ENCODE results near the gene SPATA20.

DNA sequence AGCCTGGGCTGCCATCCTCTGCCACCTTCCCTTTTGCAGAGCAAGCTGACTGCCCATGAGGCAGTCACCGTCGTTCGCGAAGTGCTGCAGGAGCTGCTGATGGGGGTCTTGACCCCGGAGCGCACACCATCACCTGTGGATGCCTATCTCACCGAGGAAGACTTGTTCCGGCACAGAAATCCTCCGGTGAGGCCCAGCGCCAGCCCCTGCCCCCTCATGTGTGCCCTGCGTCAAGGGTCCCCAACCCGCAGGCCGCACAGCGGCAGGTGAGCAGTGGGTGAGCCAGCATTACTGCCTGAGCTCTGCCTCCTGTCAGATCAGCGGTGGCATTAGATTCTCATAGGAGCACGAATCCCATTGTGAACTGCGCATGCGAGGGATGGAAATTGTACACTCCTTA is 22.1 kb upstream of the SPATA20 start:
- TF ChIP-seq, protein P1, sequence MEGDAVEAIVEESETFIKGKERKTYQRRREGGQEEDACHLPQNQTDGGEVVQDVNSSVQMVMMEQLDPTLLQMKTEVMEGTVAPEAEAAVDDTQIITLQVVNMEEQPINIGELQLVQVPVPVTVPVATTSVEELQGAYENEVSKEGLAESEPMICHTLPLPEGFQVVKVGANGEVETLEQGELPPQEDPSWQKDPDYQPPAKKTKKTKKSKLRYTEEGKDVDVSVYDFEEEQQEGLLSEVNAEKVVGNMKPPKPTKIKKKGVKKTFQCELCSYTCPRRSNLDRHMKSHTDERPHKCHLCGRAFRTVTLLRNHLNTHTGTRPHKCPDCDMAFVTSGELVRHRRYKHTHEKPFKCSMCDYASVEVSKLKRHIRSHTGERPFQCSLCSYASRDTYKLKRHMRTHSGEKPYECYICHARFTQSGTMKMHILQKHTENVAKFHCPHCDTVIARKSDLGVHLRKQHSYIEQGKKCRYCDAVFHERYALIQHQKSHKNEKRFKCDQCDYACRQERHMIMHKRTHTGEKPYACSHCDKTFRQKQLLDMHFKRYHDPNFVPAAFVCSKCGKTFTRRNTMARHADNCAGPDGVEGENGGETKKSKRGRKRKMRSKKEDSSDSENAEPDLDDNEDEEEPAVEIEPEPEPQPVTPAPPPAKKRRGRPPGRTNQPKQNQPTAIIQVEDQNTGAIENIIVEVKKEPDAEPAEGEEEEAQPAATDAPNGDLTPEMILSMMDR (tag by site-specific recombination; IDR thresholded peaks at IDR 0.05) = no peak
- no peak for TF ChIP-seq ZNF23 (tag by site-specific recombination; IDR thresholded peaks at IDR 0.05; ENCODE audit: borderline replicate concordance)
- TF ChIP-seq PBX3 (CRISPR knock-in tag; IDR thresholded peaks at IDR 0.05) = no peak
- no peak for TF ChIP-seq ZNF704 (tag by site-specific recombination; IDR thresholded peaks at IDR 0.05)
- no peak for TF ChIP-seq ZNF133 (tag by site-specific recombination; IDR thresholded peaks at IDR 0.05)
- no peak for TF ChIP-seq ZNF530 (tag by site-specific recombination; IDR thresholded peaks at IDR 0.05; ENCODE audit: low read depth)
- no peak for TF ChIP-seq ZNF404 (tag by site-specific recombination; IDR thresholded peaks at IDR 0.05)
- no peak for TF ChIP-seq REST (tag by site-specific recombination; IDR thresholded peaks at IDR 0.05)
- no peak for TF ChIP-seq ZNF19 (tag by site-specific recombination; IDR thresholded peaks at IDR 0.05; ENCODE audit: low read depth)
- no peak for TF ChIP-seq OSR2 (tag by site-specific recombination; IDR thresholded peaks at IDR 0.05)
- TF ChIP-seq ZBTB7A (tag by site-specific recombination; IDR thresholded peaks at IDR 0.05; ENCODE audit: low read depth) = no peak
- no peak for TF ChIP-seq ZNF274 (IDR thresholded peaks at IDR 0.05; ENCODE audit: low read length)
- TF ChIP-seq ZNF274 (tag by site-specific recombination; IDR thresholded peaks at IDR 0.05; ENCODE audit: borderline replicate concordance) = no peak
- TF ChIP-seq ZNF571 (tag by site-specific recombination; IDR thresholded peaks at IDR 0.05) = no peak
- TF ChIP-seq ZNF248 (tag by site-specific recombination; IDR thresholded peaks at IDR 0.05) = no peak

Data from HEK293 (cell line).